Left renal pelvis (tissue), 4 donors: ENCODE results near the gene CRABP2. TPM values are rescaled to one million over a fixed set of nuclear protein-coding genes. Genes with fewer than 3 reads are reported as not detected.

Experiments used
- DNase-seq, 4 donors: peaks; one replicate each; pipeline ENCODE4 v3.0.0-alpha.2; 2013; ENCODE audit warnings: low read depth in 4 of 4, low spot score in 3 of 4
- polyA plus RNA-seq, 4 donors: library from polyadenylated mRNA; unstranded; fragments of 120-200 nt; gene quantifications; one replicate each; pipeline ENCODE4 v1.2.1, GENCODE V29; 2013; ENCODE audit not compliant: insufficient read length in 4 of 4

The CRABP2 gene
- polyA plus RNA-seq, 4 donors = 96.4 to 313 (median 105) TPM

GRCh38 chr1:156675210-156676113, 29.9 kb downstream of the CRABP2 start:
- DNase-seq = peak in 1 of 4 donors; percentile 65

GRCh38 chr1:156673387-156674121, 31.8 kb downstream of the CRABP2 start:
- no peak for DNase-seq

- DNase-seq = no peak
Observed at GRCh38 chr1:156671804-156672203, 33.6 kb downstream of the CRABP2 start.

GRCh38 chr1:156670791-156671190, 34.6 kb downstream of the CRABP2 start:
- DNase-seq = no peak

DNA sequence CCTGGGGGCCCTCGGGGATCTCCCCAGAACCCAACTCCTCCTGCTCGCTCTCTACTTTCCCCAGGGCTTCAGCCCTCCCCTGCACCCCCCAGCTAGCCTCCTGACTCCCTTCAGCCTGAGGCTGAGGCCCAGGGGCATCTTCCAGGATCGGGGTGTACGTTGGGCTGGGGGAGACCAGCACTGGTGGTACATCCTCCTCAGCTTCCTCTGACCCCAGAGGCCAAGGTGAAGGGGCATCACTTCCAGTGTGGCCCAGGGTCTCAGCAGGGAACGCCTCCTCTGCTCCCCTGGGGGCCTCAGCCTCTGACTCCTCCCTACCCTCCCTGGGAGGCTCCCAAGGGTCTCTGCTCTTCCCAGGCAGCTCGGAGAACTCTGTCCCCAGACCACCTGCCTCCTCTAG, 35.0 kb downstream of the CRABP2 start:
- DNase-seq = no peak

- DNase-seq = no peak
Observed at GRCh38 chr1:156669794-156670193, 35.6 kb downstream of the CRABP2 start.

DNA sequence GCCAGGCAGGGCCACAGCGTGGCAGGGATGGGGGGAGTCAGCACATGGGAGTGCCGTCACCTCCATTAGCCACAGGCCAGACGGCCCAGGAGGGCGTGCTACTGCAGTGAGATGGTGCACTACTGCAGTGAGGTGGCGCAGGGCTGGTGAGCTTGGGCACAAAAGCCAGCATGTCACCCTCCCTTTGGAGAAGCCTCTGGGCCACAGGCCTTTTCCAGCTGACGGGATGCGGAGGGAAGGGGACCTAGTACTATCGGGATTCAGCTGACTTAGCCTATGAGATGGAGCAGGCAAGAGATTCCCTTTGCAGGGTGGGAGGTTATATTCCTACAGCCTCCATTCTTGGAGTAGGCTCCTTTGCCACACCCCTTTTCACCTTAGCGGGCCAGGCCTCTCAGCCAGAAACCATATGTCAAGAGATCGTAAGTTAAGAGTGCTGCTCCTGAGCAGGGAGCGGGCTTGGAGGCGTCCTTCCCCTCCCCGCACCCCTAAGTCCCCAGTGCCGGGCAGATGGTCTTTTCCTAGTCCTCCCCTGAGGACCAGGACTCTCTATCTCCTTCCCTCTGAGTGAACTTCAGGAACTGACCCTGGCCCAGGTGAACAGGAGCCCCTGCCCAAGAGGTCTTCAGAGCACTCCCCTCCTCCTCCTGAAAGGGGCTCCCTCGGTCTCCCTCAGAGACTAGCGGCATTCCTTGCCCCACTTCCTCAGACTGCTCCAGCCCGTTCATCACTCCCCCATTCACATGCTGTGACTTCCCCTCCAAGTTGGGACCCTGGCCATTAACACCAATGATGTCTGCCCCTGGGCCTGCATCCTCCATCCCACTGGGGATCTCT, 36.4 kb downstream of the CRABP2 start:
- DNase-seq = no peak

- no peak for DNase-seq
Observed at GRCh38 chr1:156667968-156668709, 37.2 kb downstream of the CRABP2 start.

- DNase-seq = no peak
Observed at GRCh38 chr1:156667610-156667967, 37.8 kb downstream of the CRABP2 start.

DNA sequence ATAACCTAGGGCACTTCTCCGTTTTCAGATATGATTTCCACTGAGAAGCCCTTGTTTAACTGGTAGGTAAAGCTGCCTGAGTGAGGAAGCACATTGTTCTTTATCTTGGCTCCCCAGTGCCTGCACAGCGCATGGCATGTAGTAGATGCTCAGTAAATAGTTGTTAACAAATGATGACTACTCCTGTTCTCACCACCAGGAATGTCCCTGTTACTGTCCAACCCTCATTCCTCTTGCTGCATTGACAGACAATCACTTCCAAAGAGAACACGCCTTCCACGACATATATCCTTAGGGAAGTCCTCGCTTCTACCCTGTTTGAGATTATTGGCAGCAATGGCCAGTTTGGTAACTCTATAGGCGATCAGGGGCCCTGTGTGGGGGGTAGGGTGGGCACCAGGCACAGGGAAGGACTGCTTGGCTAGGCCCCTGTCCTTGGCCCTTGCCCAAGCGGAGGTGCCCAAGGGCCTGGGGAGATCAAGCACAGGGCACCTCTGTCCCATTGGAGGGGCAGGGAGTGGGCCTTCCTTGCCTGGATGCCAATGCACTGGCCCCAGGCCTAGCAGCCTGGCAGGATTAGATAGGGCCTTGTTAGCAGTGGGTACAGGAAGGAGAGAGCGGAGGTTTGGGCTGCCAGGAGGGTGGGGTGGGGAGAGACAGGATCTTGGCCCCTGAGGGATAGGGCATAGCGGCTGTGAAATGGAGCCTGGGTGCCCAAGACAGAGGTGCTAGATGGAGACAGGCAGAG, 38.3 kb downstream of the CRABP2 start:
- DNase-seq = no peak

GRCh38 chr1:156665539-156665938, 39.8 kb downstream of the CRABP2 start:
- DNase-seq = no peak

- DNase-seq = no peak
Observed at GRCh38 chr1:156664767-156665411, 40.5 kb downstream of the CRABP2 start.

GRCh38 chr1:156664046-156664766, 41.2 kb downstream of the CRABP2 start:
- DNase-seq = no peak

GRCh38 chr1:156663178-156663577, 42.2 kb downstream of the CRABP2 start:
- DNase-seq = no peak

GRCh38 chr1:156662800-156663055, 42.7 kb downstream of the CRABP2 start:
- DNase-seq = no peak

- no peak for DNase-seq
Observed at GRCh38 chr1:156662005-156662799, 43.2 kb downstream of the CRABP2 start.

- DNase-seq = no peak
Observed at GRCh38 chr1:156660752-156661112, 44.7 kb downstream of the CRABP2 start.
